NB4 (cell line): ENCODE data around the gene SERPINA12.

Source experiments
- DNase-seq: peaks from one replicate; pipeline ENCODE4 v3.0.0; 2010; ENCODE audit warnings: low read depth
- H3K4me3 ChIP-seq: one replicate; pipeline ENCODE4 v1.5.1; 2011; ENCODE audit warnings: mild to moderate bottlenecking, low read depth, low read length, moderate library complexity
- MYC ChIP-seq: IDR thresholded peaks from 2 replicates; pipeline ENCODE4 v1.6.1; 2011; ENCODE audit warnings: low read depth, low read length
- POLR2A ChIP-seq: IDR thresholded peaks from 2 replicates; pipeline ENCODE4 v1.6.1; 2011; ENCODE audit warnings: mild to moderate bottlenecking; ENCODE audit not compliant: insufficient read length; ENCODE audit errors: extremely low read depth
- TF ChIP-seq, protein P1 (sequence below): IDR thresholded peaks from 2 replicates; pipeline ENCODE4 v1.6.1; 2011; ENCODE audit warnings: low read depth, low read length
- TF ChIP-seq, protein P2 (sequence below): IDR thresholded peaks from one replicate; pipeline ENCODE4 v1.5.1; 2012; ENCODE audit warnings: low read depth, low read length

Gene SERPINA12

DNA sequence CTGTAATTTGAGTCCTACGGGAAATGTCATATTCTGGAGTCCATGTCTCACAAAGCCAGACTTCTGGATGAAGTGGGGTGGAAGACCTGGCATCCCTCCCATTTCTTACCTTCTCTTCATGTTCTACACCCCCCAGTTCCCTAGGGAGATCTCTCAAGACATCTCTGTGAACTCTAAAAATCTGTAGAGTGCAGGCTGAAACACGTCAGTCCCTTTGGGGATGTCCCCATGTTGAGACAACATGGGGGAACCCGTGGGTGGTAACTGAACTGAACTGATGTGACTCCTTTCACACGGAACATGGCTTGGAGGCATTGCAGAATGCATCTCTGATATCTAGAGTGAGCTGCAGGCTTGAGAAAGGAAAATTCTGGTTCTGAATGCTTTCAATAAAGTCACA lies 15.2 kb downstream of the SERPINA12 start:
- TF ChIP-seq MYC (no peak), POLR2A (no peak)
- TF ChIP-seq, protein P1, sequence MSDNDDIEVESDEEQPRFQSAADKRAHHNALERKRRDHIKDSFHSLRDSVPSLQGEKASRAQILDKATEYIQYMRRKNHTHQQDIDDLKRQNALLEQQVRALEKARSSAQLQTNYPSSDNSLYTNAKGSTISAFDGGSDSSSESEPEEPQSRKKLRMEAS = no peak
- TF ChIP-seq, protein P2, sequence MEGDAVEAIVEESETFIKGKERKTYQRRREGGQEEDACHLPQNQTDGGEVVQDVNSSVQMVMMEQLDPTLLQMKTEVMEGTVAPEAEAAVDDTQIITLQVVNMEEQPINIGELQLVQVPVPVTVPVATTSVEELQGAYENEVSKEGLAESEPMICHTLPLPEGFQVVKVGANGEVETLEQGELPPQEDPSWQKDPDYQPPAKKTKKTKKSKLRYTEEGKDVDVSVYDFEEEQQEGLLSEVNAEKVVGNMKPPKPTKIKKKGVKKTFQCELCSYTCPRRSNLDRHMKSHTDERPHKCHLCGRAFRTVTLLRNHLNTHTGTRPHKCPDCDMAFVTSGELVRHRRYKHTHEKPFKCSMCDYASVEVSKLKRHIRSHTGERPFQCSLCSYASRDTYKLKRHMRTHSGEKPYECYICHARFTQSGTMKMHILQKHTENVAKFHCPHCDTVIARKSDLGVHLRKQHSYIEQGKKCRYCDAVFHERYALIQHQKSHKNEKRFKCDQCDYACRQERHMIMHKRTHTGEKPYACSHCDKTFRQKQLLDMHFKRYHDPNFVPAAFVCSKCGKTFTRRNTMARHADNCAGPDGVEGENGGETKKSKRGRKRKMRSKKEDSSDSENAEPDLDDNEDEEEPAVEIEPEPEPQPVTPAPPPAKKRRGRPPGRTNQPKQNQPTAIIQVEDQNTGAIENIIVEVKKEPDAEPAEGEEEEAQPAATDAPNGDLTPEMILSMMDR = no peak
- no peak for DNase-seq

DNA sequence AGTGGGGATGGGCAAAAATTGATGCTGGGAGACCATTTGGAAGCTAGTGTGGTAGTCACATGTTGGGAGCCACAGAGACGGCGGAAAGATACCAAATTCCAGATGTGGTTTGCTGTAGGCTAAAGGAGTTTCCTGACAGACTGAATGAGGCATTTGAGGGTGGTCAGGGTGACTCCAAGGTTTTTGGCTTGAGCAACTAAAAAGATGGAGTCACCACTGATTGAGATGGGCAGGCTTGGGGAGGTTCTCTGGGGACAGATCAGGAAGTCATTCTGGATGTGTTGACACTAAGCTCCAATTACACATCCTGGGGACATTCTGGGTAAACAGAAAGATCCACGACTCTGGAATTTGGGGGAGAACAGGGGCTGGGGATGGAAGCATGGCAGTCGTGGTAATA lies 17.8 kb downstream of the SERPINA12 start:
- DNase-seq = no peak
- no peak overlapping the region for H3K4me3 ChIP-seq
- TF ChIP-seq MYC = no peak
- TF ChIP-seq, protein P2 = no peak
- TF ChIP-seq POLR2A = no peak
- TF ChIP-seq, protein P1 = no peak

More for the DNA sequence above, 15.2 kb downstream of the SERPINA12 start:
- H3K4me3 ChIP-seq = no peak overlapping the region

DNA sequence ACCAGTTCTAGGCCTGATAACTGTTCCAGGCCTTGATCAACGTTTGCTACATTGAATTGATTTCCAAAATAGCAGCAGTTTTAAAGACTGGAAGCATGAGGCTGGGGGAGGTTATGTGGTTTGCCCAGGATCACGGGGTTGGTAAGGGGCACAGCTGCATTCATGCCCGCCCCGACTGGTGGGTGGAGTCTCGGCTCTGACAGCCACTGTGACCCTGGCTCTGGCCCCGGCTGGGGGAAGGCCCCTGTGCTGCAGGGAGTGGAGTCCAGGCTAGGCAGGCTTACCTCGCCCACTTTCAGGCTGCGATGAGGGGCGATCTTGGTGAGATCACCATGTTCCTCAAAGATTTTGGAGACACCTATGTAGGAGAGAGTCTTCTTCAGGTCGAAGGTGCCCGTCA lies 19.9 kb downstream of the SERPINA12 start:
- H3K4me3 ChIP-seq = no peak overlapping the region
- no peak for DNase-seq
- TF ChIP-seq MYC (no peak), POLR2A (no peak)
- TF ChIP-seq, protein P1 = no peak
- TF ChIP-seq, protein P2 = no peak

DNA sequence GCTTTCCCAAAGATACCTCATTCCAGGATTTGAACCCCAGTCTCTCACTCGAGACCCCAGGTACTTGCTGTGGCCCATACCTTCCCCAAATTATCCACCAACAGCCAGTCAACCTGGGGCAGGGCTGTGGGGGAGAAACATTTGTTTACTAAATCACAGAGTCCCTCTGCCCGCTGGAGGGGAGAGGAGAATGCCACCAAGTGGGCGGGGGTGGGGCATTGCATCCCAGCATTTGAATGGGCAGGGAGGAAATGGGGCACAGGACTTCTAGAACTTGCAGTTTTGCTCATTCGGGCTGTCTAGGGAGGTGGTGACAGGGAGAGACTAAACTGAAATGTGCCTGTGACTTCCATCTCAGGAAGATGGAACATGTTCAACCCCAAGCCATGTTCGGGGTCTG lies 22.4 kb downstream of the SERPINA12 start:
- TF ChIP-seq MYC = no peak
- TF ChIP-seq, protein P1 = no peak
- TF ChIP-seq, protein P2 = no peak
- TF ChIP-seq POLR2A = no peak
- no peak for DNase-seq
- no peak overlapping the region for H3K4me3 ChIP-seq

DNA sequence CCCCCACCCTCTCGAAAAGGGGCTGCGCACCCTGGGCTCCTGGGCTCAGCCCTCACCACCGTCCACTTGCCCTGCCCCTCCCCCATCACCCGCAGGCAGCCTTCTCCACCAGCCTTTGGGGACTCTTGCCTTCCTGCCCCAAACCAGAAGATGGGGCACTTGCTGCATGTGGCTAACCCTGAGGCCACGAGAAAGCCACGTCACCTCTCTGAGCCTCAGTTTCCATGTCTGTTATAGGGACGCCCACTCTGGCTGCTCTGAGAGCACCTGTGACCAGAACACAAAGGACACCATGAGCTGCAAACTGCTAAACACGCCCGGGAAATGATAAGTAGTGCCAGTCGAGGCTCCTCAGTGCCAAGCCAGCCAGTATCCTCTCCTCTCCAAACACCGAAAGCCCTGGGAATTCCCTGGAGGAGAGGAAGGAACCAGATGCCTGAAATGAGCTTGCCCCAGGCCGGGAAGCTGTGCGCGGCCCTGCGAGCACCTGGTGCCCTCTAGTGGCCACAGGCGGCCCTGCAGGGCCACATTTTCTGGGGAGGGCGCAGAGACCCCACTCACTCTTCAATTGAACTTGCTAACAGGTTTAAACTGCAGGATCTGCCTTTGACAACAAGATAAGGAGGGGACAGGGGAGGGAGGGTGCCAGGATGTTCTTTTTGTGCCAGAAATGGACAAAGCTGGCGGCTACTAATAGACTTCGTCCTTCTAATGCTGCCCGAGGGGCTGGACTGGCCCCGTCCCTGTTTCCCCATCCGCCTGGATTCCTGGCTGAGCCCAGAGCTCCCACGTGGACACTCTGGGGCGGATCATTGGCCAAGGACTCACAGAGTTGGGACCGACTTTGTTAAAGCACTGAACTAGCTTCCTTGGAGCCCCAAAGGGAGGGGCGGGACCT lies 23.1 kb downstream of the SERPINA12 start:
- peak; percentile 29 for DNase-seq
- H3K4me3 ChIP-seq = no peak overlapping the region

More for the DNA sequence above, 23.1 kb downstream of the SERPINA12 start:
- no peak for TF ChIP-seq POLR2A
- TF ChIP-seq, protein P2 = peak; percentile 93
